ENCODE results near the gene PARP11. TPM values are rescaled to one million over a fixed set of nuclear protein-coding genes. Genes with fewer than 3 reads are reported as not detected.

The PARP11 gene
- total RNA-seq, 4 donors from 2014 or later = 0.77 to 16.4 (median 8.8) TPM

GRCh38 chr12:3871356-3871755 lies 1.8 kb downstream of the PARP11 start:
- Histone ChIP-seq H3K9me3 (no peaks in the 10 kb centered on the region), H3K27ac (no peak overlapping the region), H3K4me1 (peaks cover 0 to 5% of the 10 kb centered on the region in 2 donors), H3K27me3 (no peaks in the 10 kb centered on the region), H3K36me3 (no peaks in the 10 kb centered on the region), H3K4me3 (no peak overlapping the region)
- no peak for DNase-seq
- TF ChIP-seq POLR2A (IDR thresholded peaks at IDR 0.05) = no peak
- no peak for TF ChIP-seq CTCF (IDR thresholded peaks at IDR 0.05)
- intact Hi-C loops (cut with DNase I; ENCODE audit: low total_unique reads) = no loop called here

- H3K4me1 ChIP-seq = peaks cover 0 to 5% of the 10 kb centered on the region in 2 donors
- no peak overlapping the region for H3K27ac ChIP-seq
- intact Hi-C loops (cut with DNase I; ENCODE audit: low total_unique reads) = no loop called here
- H3K27me3 ChIP-seq = no peaks in the 10 kb centered on the region
- H3K4me3 ChIP-seq = no peak overlapping the region
- TF ChIP-seq POLR2A (IDR thresholded peaks at IDR 0.05) (no peak), CTCF (IDR thresholded peaks at IDR 0.05) (no peak)
- H3K36me3 ChIP-seq = no peaks in the 10 kb centered on the region
- no peak for DNase-seq
- H3K9me3 ChIP-seq = no peaks in the 10 kb centered on the region
Measured at GRCh38 chr12:3869865-3870264, 3.3 kb downstream of the PARP11 start.

DNA sequence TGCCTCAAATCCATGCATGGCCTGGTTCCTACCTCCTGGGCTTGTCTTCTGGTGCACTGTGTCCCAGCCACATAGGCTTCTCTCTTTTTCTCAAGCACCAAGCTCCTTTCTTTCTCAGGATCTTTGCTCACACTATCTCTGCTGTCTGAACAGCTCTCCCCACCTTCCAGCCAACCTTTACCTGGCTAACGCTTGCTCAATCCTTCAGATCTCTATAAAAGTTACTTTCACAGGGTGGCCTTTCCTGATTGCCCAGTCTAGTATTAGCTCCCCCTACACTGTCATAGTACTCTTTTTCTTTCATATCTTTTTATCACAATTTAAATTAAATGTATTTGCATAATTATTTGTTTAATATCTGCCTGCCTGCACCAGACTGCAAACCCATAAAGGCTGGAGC lies 3.8 kb downstream of the PARP11 start:
- H3K27me3 ChIP-seq = no peaks in the 10 kb centered on the region
- H3K4me3 ChIP-seq = no peak overlapping the region
- H3K9me3 ChIP-seq = no peaks in the 10 kb centered on the region
- H3K4me1 ChIP-seq = peaks cover 0 to 5% of the 10 kb centered on the region in 2 donors
- H3K27ac ChIP-seq = no peak overlapping the region
- intact Hi-C loops (cut with DNase I; ENCODE audit: low total_unique reads) = no loop called here
- DNase-seq = no peak
- TF ChIP-seq POLR2A (IDR thresholded peaks at IDR 0.05) (no peak), CTCF (IDR thresholded peaks at IDR 0.05) (no peak)
- H3K36me3 ChIP-seq = no peaks in the 10 kb centered on the region

- no peak for DNase-seq
- no peak overlapping the region for H3K4me3 ChIP-seq
- no peaks in the 10 kb centered on the region for H3K36me3 ChIP-seq
- H3K27ac ChIP-seq = no peak overlapping the region
- intact Hi-C loops (cut with DNase I; ENCODE audit: low total_unique reads) = no loop called here
- H3K27me3 ChIP-seq = no peaks in the 10 kb centered on the region
- TF ChIP-seq CTCF (IDR thresholded peaks at IDR 0.05) (no peak), POLR2A (IDR thresholded peaks at IDR 0.05) (no peak)
- no peaks in the 10 kb centered on the region for H3K4me1 ChIP-seq
- no peaks in the 10 kb centered on the region for H3K9me3 ChIP-seq
Measured at GRCh38 chr12:3863756-3864155, 9.4 kb downstream of the PARP11 start.

DNA sequence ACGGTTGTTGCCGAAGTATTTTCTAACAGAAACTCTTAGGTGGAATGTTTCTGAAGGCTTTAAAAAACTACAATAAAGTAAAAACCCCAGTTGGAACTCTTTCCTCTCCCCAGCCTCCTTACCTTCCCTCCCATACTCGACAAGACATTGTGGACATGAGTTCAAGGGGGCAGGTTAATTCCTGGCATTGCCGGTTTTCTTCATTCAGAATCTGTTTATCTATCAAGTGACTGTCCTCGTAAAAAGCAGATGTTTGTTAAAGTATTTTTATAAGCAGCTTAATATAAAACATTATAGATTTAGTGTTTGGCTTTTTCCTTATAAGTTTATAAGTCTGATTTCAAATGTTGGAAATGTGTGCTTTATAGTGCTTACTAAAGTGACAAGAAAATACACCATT lies 30.7 kb downstream of the PARP11 start:
- no peaks in the 10 kb centered on the region for H3K36me3 ChIP-seq
- TF ChIP-seq CTCF (IDR thresholded peaks at IDR 0.05) = no peak
- no peak for TF ChIP-seq POLR2A (IDR thresholded peaks at IDR 0.05)
- no peaks in the 10 kb centered on the region for H3K27me3 ChIP-seq
- no peak overlapping the region for H3K4me3 ChIP-seq
- no peak overlapping the region for H3K27ac ChIP-seq
- intact Hi-C loops (cut with DNase I; ENCODE audit: low total_unique reads) = no loop called here
- no peaks in the 10 kb centered on the region for H3K4me1 ChIP-seq
- DNase-seq = no peak
- no peaks in the 10 kb centered on the region for H3K9me3 ChIP-seq

Data from uterus (tissue), 4 donors.